ENCODE data around the gene MOB3B.

MOB3B gene

GRCh38 chr9:27537756-27538155 lies 8.1 kb upstream of the MOB3B start:
- no peak for DNase-seq (ENCODE audit: low spot score in 2 of 2)
- no peaks in the 10 kb centered on the region for H3K9me3 Mint-ChIP-seq
- no peak overlapping the region for H3K27ac Mint-ChIP-seq (ENCODE audit: low read depth)
- no peaks in the 10 kb centered on the region for H3K4me1 Mint-ChIP-seq
- no peak overlapping the region for H3K4me3 Mint-ChIP-seq
- no peak for ATAC-seq (replicated peaks; ENCODE audit: extremely low read depth, poor library complexity, severe bottlenecking)
- H3K27me3 Mint-ChIP-seq: no peaks in the 10 kb centered on the region
- peaks cover 2% of the 10 kb centered on the region for H3K36me3 Mint-ChIP-seq (ENCODE audit: insufficient read depth)

DNA sequence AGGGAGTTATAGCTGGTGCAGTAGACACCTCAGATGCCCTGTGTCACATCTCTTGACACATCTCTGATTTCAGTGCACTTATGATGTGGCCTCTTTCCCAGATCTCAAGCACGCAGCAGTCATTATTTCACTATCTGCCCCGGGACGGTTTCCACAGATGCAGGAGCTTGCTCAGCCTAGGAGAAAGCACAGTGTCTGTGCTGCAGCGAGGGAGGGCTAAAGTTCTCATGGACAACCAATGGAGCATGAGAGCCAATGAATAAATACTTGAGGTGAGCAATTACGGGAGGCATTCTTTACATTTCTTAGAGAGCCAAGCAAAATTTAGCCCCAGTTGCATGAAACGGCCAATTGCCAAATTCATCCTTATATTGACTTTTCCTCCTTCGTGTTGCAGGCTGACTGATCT lies 7.4 kb upstream of the MOB3B start:
- Mint-ChIP-seq H3K27me3 (no peaks in the 10 kb centered on the region), H3K4me3 (no peak overlapping the region), H3K36me3 (ENCODE audit: insufficient read depth) (no peaks in the 10 kb centered on the region), H3K9me3 (no peaks in the 10 kb centered on the region), H3K27ac (ENCODE audit: low read depth) (no peak overlapping the region), H3K4me1 (no peaks in the 10 kb centered on the region)
- no peak for DNase-seq (ENCODE audit: low spot score in 2 of 2)
- ATAC-seq (replicated peaks; ENCODE audit: extremely low read depth, poor library complexity, severe bottlenecking): no peak

GRCh38 chr9:27536168-27536567 lies 6.6 kb upstream of the MOB3B start:
- DNase-seq (ENCODE audit: low spot score in 2 of 2) (no peak), ATAC-seq (replicated peaks; ENCODE audit: extremely low read depth, poor library complexity, severe bottlenecking) (no peak)
- Mint-ChIP-seq H3K27me3 (no peaks in the 10 kb centered on the region), H3K9me3 (no peaks in the 10 kb centered on the region), H3K36me3 (ENCODE audit: insufficient read depth) (no peaks in the 10 kb centered on the region), H3K4me1 (no peaks in the 10 kb centered on the region), H3K4me3 (no peak overlapping the region), H3K27ac (ENCODE audit: low read depth) (no peak overlapping the region)

GRCh38 chr9:27535701-27536118 lies 6.1 kb upstream of the MOB3B start:
- DNase-seq (ENCODE audit: low spot score in 2 of 2) (no peak), ATAC-seq (replicated peaks; ENCODE audit: extremely low read depth, poor library complexity, severe bottlenecking) (no peak)
- Mint-ChIP-seq H3K27me3 (no peaks in the 10 kb centered on the region), H3K36me3 (ENCODE audit: insufficient read depth) (no peaks in the 10 kb centered on the region), H3K4me1 (no peaks in the 10 kb centered on the region), H3K4me3 (no peak overlapping the region), H3K27ac (ENCODE audit: low read depth) (no peak overlapping the region), H3K9me3 (no peaks in the 10 kb centered on the region)

GRCh38 chr9:27534658-27535209 lies 5.1 kb upstream of the MOB3B start:
- Mint-ChIP-seq H3K27me3 (no peaks in the 10 kb centered on the region), H3K36me3 (ENCODE audit: insufficient read depth) (no peaks in the 10 kb centered on the region), H3K4me1 (peaks cover 2% of the 10 kb centered on the region), H3K27ac (ENCODE audit: low read depth) (no peak overlapping the region), H3K4me3 (no peak overlapping the region), H3K9me3 (no peaks in the 10 kb centered on the region)
- no peak for DNase-seq (ENCODE audit: low spot score in 2 of 2)
- no peak for ATAC-seq (replicated peaks; ENCODE audit: extremely low read depth, poor library complexity, severe bottlenecking)

- Mint-ChIP-seq H3K4me1 (peaks cover 5% of the 10 kb centered on the region), H3K36me3 (ENCODE audit: insufficient read depth) (no peaks in the 10 kb centered on the region), H3K27me3 (no peaks in the 10 kb centered on the region), H3K4me3 (no peak overlapping the region), H3K27ac (ENCODE audit: low read depth) (no peak overlapping the region), H3K9me3 (no peaks in the 10 kb centered on the region)
- DNase-seq (ENCODE audit: low spot score in 2 of 2) (no peak), ATAC-seq (replicated peaks; ENCODE audit: extremely low read depth, poor library complexity, severe bottlenecking) (no peak)
These were observed 4.5 kb upstream of the MOB3B start for GRCh38 chr9:27534131-27534530.

DNA sequence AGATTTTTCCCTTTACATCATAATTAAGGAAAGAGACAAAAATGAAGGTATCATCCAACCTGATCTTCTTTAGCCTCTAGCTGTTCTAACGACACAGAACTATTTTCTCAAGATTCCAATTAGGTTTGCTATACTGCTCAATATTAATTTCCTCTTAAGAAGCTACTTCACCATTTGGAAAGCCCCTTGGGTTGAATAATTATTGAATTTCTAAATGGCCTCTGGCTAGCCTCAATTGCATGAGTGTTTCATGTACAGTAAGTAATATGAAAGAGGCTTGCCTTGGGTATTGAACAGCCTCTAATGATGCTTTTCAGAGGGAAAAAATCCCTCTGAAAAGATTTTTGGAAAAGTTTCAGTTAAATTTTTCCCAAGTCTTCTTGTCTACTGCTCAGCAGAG lies 3.7 kb upstream of the MOB3B start:
- Mint-ChIP-seq H3K4me3 (no peak overlapping the region), H3K4me1 (peaks cover 13% of the 10 kb centered on the region), H3K27me3 (no peaks in the 10 kb centered on the region), H3K27ac (ENCODE audit: low read depth) (no peak overlapping the region), H3K36me3 (ENCODE audit: insufficient read depth) (peaks cover under 1% of the 10 kb centered on the region), H3K9me3 (no peaks in the 10 kb centered on the region)
- ATAC-seq (replicated peaks; ENCODE audit: extremely low read depth, poor library complexity, severe bottlenecking): no peak
- DNase-seq (ENCODE audit: low spot score in 2 of 2): no peak

- no peaks in the 10 kb centered on the region for H3K27me3 Mint-ChIP-seq
These were observed 2.4 kb upstream of the MOB3B start for GRCh38 chr9:27532046-27532445.

DNA sequence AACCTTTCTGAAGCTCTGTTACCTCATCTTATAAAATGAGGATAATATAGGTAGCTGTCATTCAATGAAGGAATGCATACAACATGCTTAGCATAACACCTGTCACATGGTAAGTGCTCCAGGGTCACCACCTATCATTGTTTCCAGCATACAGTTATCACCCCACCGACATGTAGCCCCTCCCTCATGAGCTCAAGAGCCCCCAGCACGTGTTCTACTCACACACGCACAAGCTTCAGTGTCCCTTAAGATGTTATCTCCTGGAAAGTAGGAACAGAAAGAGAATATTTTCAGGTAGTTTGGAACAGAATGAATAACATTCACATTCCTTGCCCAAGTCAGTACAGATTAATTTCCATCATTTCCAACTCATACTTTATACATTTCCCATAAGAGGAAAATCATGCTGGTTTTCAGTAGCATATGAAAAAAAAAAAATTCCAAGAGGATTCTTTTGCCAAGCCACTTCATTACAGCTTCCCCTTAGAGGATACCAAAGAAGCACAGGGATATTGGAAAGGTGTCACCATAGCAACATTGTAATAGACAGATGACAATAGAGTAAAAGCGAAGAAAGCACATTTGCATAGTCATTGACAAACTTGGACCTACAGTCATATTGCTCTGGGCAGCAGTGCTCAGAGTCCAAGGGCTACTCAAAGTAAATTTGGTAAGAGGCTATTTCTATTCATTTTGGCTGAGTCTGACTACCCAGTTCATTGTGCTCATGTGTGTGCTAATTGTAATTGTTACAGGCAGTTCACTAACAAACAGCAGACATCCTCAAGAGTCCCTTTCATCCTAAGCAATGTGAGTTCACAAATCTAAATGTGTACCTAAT lies 1.5 kb upstream of the MOB3B start:
- H3K4me1 Mint-ChIP-seq: peaks cover 17% of the 10 kb centered on the region
- H3K4me3 Mint-ChIP-seq: no peak overlapping the region
- no peak for DNase-seq (ENCODE audit: low spot score in 2 of 2)
- H3K27me3 Mint-ChIP-seq: no peaks in the 10 kb centered on the region
- H3K9me3 Mint-ChIP-seq: no peaks in the 10 kb centered on the region
- H3K36me3 Mint-ChIP-seq (ENCODE audit: insufficient read depth): peaks cover 3% of the 10 kb centered on the region
- H3K27ac Mint-ChIP-seq (ENCODE audit: low read depth): no peak overlapping the region
- no peak for ATAC-seq (replicated peaks; ENCODE audit: extremely low read depth, poor library complexity, severe bottlenecking)

More at GRCh38 chr9:27532046-27532445, 2.4 kb upstream of the MOB3B start:
- ATAC-seq (replicated peaks; ENCODE audit: extremely low read depth, poor library complexity, severe bottlenecking) (no peak), DNase-seq (ENCODE audit: low spot score in 2 of 2) (no peak)
- H3K9me3 Mint-ChIP-seq: no peaks in the 10 kb centered on the region
- H3K4me1 Mint-ChIP-seq: peaks cover 17% of the 10 kb centered on the region
- H3K36me3 Mint-ChIP-seq (ENCODE audit: insufficient read depth): peaks cover 3% of the 10 kb centered on the region
- no peak overlapping the region for H3K27ac Mint-ChIP-seq (ENCODE audit: low read depth)
- H3K4me3 Mint-ChIP-seq: no peak overlapping the region

DNA sequence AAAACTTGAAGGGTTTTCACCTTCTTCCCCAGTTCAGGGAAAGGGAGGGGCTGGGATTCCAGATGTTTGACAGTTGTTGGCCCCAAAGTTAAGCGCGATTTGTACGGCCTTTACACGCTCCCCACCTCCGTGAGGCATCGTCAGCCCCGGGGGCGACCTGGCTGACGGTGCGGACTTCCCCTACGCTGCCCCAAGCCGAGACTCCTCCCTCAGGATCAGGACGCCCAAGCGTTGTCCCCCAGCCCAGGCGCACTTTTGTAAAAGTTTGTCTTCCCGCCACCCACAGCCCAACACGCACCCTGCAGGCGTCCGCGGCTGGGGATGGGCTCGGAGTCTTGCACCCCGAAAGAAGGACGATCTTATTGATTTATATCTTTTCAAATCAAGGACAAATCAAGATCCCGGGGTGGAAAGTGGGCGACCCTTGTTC lies 713 bp downstream of the MOB3B start:
- H3K4me1 Mint-ChIP-seq: peaks cover 17% of the 10 kb centered on the region
- peak overlapping the region; percentile 85 for H3K4me3 Mint-ChIP-seq
- no peaks in the 10 kb centered on the region for H3K27me3 Mint-ChIP-seq
- peak; percentile 60 for ATAC-seq (replicated peaks; ENCODE audit: extremely low read depth, poor library complexity, severe bottlenecking)
- no peaks in the 10 kb centered on the region for H3K9me3 Mint-ChIP-seq
- H3K36me3 Mint-ChIP-seq (ENCODE audit: insufficient read depth): peaks cover 3% of the 10 kb centered on the region
- DNase-seq (ENCODE audit: low spot score in 2 of 2): peak; percentile 14 to 22
- H3K27ac Mint-ChIP-seq (ENCODE audit: low read depth): no peak overlapping the region

DNA sequence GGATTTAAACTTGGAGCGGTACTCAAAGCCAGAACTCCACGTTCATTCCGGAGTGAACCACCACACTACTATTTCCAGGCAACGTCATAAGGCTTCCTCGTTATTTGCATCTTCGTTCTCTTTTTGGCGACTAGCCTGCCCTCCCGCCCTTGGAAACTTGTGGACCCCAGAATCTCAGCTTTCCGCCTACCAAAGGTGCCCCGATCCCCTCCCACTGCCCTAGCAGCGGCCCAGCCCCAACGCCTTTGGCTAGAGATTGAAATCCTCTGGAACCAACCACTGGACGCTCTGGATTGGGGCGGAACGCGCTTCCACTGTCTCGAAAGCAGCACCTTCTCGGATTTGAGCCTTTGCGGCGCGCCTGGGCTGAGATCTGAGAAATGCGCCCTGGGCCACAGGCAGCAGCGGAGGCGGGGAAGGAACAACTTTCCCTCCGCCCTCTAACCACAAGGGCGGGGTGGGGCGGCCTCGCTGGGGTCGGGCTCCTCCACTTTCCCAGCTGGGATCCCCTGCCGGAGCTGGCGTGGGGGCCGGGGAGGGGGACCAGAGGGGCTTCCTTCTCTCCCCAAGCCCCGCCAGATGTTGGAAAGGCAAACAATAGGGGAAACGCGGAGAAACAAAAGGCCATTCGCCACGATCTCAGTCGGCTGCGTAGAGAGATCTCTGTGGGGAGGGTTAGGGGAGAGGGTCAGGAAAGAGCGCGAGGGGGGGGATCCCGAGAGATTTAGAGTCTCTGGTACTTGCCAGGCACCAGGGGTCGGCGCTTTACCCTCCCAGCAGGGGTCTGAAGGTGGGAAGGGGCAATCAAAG lies 1.3 kb downstream of the MOB3B start:
- peak; percentile 60 for ATAC-seq (replicated peaks; ENCODE audit: extremely low read depth, poor library complexity, severe bottlenecking)

GRCh38 chr9:27527702-27528075 lies 1.9 kb downstream of the MOB3B start:
- H3K27ac Mint-ChIP-seq (ENCODE audit: low read depth): no peak overlapping the region
- no peak for DNase-seq (ENCODE audit: low spot score in 2 of 2)

More for the DNA sequence above, 1.3 kb downstream of the MOB3B start:
- Mint-ChIP-seq H3K4me3 (peak overlapping the region; percentile 85), H3K36me3 (ENCODE audit: insufficient read depth) (peaks cover 3% of the 10 kb centered on the region), H3K27me3 (no peaks in the 10 kb centered on the region), H3K27ac (ENCODE audit: low read depth) (no peak overlapping the region), H3K9me3 (no peaks in the 10 kb centered on the region), H3K4me1 (peaks cover 17% of the 10 kb centered on the region)
- peak in 1 of 2 donors; percentile 25 for DNase-seq (ENCODE audit: low spot score in 2 of 2)

More at GRCh38 chr9:27527702-27528075, 1.9 kb downstream of the MOB3B start:
- Mint-ChIP-seq H3K4me3 (peak overlapping the region; percentile 85), H3K9me3 (no peaks in the 10 kb centered on the region), H3K36me3 (ENCODE audit: insufficient read depth) (peaks cover 3% of the 10 kb centered on the region), H3K4me1 (peaks cover 17% of the 10 kb centered on the region), H3K27me3 (no peaks in the 10 kb centered on the region)
- no peak for ATAC-seq (replicated peaks; ENCODE audit: extremely low read depth, poor library complexity, severe bottlenecking)

All from central memory CD8-positive, alpha-beta T cell (primary cell).